IPS DF 6.9 (cell line): ENCODE data around the gene PAQR5.

Experiments
- DNase-seq: peaks from one replicate; pipeline ENCODE4 v3.0.0-alpha.2; 2013; ENCODE audit warnings: low read depth, low spot score
- H3K27ac ChIP-seq: one replicate; pipeline ENCODE4 v1.5.1; 2013; ENCODE audit warnings: low read length, control low read depth
- H3K27me3 ChIP-seq: 2 replicates; pipeline ENCODE4 v1.6.1; 2013; ENCODE audit warnings: mild to moderate bottlenecking, low read length; ENCODE audit not compliant: control insufficient read depth, insufficient read depth
- H3K36me3 ChIP-seq: 2 replicates; pipeline ENCODE4 v1.6.1; 2013; ENCODE audit warnings: low read length; ENCODE audit not compliant: control insufficient read depth, insufficient read depth
- H3K4me1 ChIP-seq: 2 replicates; pipeline ENCODE4 v1.6.1; 2013; ENCODE audit warnings: low read length; ENCODE audit not compliant: control insufficient read depth, insufficient read depth
- H3K4me3 ChIP-seq: 2 replicates; pipeline ENCODE4 v1.5.1; 2013; ENCODE audit warnings: mild to moderate bottlenecking, low read length
- H3K9me3 ChIP-seq: 2 replicates; pipeline ENCODE4 v1.6.1; 2013; ENCODE audit warnings: low read length, inconsistent platforms; ENCODE audit not compliant: control insufficient read depth, insufficient read depth
- WGBS: extraction: QIAGEN DNeasy Blood & Tissue Kit; methylation state at CpG from one replicate; pipeline ENCODE4 v1.1.7; 2013; ENCODE audit warnings: mixed read lengths, missing lambda C conversion rate; ENCODE audit not compliant: insufficient read length, insufficient coverage; 5-methylcytosine and 5-hydroxymethylcytosine counted together

The PAQR5 gene

DNA sequence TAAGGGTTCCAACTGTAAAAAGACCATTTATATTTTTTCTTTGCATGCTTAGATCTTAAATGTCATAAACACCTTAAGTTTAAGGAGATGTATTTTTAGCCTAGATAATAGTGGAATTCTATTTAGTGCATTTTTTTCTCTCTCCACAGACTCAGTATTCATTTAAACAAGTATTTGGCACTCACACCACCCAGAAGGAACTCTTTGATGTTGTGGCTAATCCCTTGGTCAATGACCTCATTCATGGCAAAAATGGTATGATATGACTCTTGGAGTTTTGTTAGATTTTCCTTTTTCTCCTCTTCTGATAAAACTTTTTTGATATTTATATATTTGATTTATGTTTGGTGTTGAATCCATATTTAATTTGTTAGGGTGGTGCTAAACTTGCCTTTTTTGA, 122.8 kb downstream of the PAQR5 start:
- DNase-seq = no peak
- Histone ChIP-seq H3K9me3 (no peaks in the 10 kb centered on the region), H3K36me3 (peaks cover 14% of the 10 kb centered on the region; the same call in 1 of the 2 replicates)

GRCh38 chr15:69422336-69422895, 123.7 kb downstream of the PAQR5 start:
- no peaks in the 10 kb centered on the region for H3K27me3 ChIP-seq
- no peak overlapping the region for H3K27ac ChIP-seq
- no peaks in the 10 kb centered on the region for H3K9me3 ChIP-seq
- WGBS = no CpG with 5 or more reads among the region's 4 CpGs
- no peak overlapping the region for H3K4me3 ChIP-seq
- H3K36me3 ChIP-seq = peaks cover 15% of the 10 kb centered on the region; the same call in 1 of the 2 replicates
- no peak for DNase-seq
- H3K4me1 ChIP-seq = no peaks in the 10 kb centered on the region

More for the DNA sequence above, 122.8 kb downstream of the PAQR5 start:
- Histone ChIP-seq H3K4me3 (no peak overlapping the region), H3K27me3 (no peaks in the 10 kb centered on the region), H3K27ac (no peak overlapping the region), H3K4me1 (no peaks in the 10 kb centered on the region)

DNA sequence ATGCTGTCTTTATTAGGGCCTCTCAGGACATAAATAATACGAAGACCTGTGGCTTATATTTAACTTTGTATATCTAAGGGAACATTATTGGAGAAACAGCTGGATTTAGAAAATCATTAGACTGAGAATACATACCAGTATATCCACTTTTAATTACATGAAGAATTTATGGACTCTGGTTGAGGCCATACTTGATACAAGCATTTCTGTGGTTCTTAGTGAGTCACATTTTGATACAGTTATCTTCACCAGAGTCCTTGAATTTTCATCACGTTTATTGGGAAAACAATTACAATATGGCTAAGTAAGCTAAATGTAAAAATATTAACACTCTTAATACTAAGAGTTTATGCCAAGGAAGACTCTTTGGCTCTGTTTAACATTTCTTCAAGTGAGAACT, 125.3 kb downstream of the PAQR5 start:
- Histone ChIP-seq H3K27ac (no peak overlapping the region), H3K36me3 (peaks cover 15% of the 10 kb centered on the region; the same call in 1 of the 2 replicates), H3K9me3 (no peaks in the 10 kb centered on the region), H3K4me3 (no peak overlapping the region), H3K27me3 (no peaks in the 10 kb centered on the region), H3K4me1 (no peaks in the 10 kb centered on the region)
- no peak for DNase-seq
- WGBS = no CpG with 5 or more reads among the region's 2 CpGs

DNA sequence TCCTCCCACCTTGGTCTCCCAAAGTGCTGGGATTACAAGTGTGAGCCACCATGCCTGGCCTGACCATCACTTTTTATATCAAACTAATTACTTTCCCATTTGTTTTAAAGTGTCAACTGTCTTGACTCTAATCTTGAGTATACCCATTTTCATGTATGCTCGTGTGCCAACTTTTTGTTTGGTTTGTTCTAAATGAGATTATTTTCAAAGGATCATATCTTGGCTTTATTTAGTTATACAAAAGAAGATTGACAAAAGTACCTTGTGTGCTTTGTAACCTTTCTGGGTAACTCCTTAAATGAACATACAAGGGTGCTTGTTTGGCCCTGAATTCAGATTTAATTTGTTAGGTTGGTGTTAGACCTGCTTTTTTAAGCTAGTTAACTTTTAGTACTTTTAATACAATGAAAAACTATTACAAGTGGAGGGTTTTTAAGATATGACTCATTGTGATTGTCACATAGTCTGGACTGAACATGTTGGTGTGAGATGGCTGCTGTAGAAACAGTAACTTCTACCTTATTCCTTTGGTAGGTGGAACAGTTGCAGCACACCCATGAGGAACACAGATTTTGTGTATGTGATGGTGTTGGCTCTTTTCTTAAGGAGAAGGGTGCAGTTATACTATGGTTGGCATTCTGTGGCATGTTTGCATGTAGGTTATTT, 126.2 kb downstream of the PAQR5 start:
- WGBS = no CpG with 5 or more reads among the region's 1 CpG
- Histone ChIP-seq H3K27me3 (no peaks in the 10 kb centered on the region), H3K4me3 (no peak overlapping the region), H3K9me3 (no peaks in the 10 kb centered on the region), H3K27ac (no peak overlapping the region), H3K4me1 (no peaks in the 10 kb centered on the region), H3K36me3 (peaks cover 14% of the 10 kb centered on the region; the same call in 1 of the 2 replicates)
- DNase-seq = no peak

DNA sequence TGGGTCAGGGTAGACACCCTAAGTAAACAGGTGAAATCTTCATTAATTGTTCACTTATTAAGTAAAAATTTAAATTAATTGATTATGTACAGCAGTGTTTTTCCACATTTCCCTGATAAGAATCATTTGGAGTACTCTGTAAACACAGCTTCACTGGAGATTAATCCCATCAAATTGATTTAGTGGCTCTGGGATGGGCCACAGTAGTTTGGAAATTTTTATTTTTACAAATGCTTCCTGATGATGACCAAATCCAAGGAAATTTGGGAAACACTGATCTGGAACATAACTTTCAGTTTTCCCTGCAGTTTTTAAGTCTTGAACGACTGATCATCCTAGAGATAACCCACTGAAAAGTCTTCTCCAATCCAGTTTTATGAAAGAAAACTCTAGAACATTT, 135.1 kb downstream of the PAQR5 start:
- no peak for DNase-seq

DNA sequence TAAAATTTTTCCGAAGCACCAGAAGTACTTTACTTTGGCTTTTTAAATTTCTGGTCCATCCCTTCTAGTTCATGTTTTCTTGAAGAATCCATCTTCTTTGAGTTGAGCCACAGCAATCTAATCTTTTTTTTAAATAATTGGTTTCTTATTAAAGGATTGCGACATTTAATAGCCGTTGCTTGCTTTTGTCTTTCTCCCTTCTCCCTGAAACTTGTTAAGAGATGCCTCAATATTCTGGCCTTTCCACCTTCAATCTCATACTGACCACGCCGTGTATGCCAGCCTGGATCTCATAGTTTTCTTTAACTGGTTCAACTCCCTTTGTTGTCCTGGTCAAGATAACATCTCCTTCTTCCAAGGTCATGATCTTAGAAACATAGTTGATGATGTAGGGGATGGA, 135.5 kb downstream of the PAQR5 start:
- peaks cover 29% of the 10 kb centered on the region; the same call in 1 of the 2 replicates for H3K36me3 ChIP-seq
- no CpG with 5 or more reads among the region's 5 CpGs for WGBS
- no peaks in the 10 kb centered on the region for H3K4me1 ChIP-seq
- no peaks in the 10 kb centered on the region for H3K9me3 ChIP-seq
- no peak for DNase-seq
- H3K27me3 ChIP-seq = no peaks in the 10 kb centered on the region
- no peak overlapping the region for H3K27ac ChIP-seq
- no peak overlapping the region for H3K4me3 ChIP-seq

More for the DNA sequence above, 135.1 kb downstream of the PAQR5 start:
- Histone ChIP-seq H3K4me1 (no peaks in the 10 kb centered on the region), H3K9me3 (no peaks in the 10 kb centered on the region), H3K4me3 (no peak overlapping the region), H3K36me3 (peaks cover 28% of the 10 kb centered on the region; the same call in 1 of the 2 replicates), H3K27ac (no peak overlapping the region), H3K27me3 (no peaks in the 10 kb centered on the region)
- WGBS = no CpG with 5 or more reads among the region's 1 CpG

DNA sequence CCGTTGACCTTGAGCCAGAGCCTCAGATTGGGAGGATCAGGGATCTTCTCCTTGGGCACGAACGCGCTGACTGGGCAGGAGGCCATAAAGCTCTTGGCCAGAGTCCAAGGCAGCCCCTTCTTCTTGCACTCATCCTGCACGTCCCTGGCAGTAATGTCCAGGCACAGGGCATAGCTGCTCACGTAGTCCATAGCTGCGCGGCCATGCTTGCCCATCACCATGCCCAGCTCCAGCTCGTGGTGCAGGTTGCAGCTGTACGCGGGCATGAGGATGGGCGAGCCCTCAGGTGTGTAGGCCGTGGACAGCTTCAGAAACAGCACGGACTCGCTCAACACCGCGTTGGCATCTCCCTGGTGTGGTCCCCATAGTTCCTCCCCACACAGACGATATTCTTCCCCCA, 136.0 kb downstream of the PAQR5 start:
- no peaks in the 10 kb centered on the region for H3K27me3 ChIP-seq
- no CpG with 5 or more reads among the region's 18 CpGs for WGBS
- H3K36me3 ChIP-seq = peaks cover 28% of the 10 kb centered on the region; the same call in 1 of the 2 replicates
- no peaks in the 10 kb centered on the region for H3K4me1 ChIP-seq
- H3K4me3 ChIP-seq = no peak overlapping the region
- H3K27ac ChIP-seq = no peak overlapping the region
- H3K9me3 ChIP-seq = no peaks in the 10 kb centered on the region
- DNase-seq = no peak

GRCh38 chr15:69435985-69436384, 137.3 kb downstream of the PAQR5 start:
- DNase-seq = no peak
- no CpG with 5 or more reads among the region's 4 CpGs for WGBS
- H3K36me3 ChIP-seq = peaks cover 28% of the 10 kb centered on the region; the same call in 1 of the 2 replicates

DNA sequence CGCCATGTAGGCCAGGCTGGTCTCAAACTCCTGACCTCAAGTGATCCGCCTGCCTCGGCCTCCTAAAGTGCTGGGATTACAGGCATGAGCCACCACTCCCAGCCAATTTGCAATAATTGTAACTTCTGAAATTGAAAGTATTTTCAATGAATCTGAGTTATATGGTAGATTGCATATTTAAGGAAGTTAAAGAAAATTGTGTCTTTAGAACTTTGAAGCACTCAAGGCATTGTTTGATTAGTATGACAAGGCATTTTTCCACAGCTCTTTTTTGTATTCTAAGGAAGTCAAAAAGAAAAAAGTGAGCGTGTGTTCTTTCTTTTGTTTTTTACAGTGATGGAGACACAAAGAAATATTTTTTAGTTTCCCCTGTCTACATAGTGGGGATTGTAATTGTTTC, 138.2 kb downstream of the PAQR5 start:
- H3K9me3 ChIP-seq = no peaks in the 10 kb centered on the region; the same call in 1 of the 2 replicates
- H3K36me3 ChIP-seq = peaks cover 29% of the 10 kb centered on the region
- H3K4me1 ChIP-seq = no peaks in the 10 kb centered on the region
- no CpG with 5 or more reads among the region's 4 CpGs for WGBS
- no peak overlapping the region for H3K4me3 ChIP-seq
- no peak for DNase-seq
- no peak overlapping the region for H3K27ac ChIP-seq
- no peaks in the 10 kb centered on the region for H3K27me3 ChIP-seq

More at GRCh38 chr15:69435985-69436384, 137.3 kb downstream of the PAQR5 start:
- H3K9me3 ChIP-seq = no peaks in the 10 kb centered on the region; the same call in 1 of the 2 replicates
- H3K27ac ChIP-seq = no peak overlapping the region
- H3K4me3 ChIP-seq = no peak overlapping the region
- no peaks in the 10 kb centered on the region for H3K27me3 ChIP-seq
- H3K4me1 ChIP-seq = no peaks in the 10 kb centered on the region

- no CpG with 5 or more reads among the region's 4 CpGs for WGBS
- no peaks in the 10 kb centered on the region; the same call in 1 of the 2 replicates for H3K9me3 ChIP-seq
These were observed 140.9 kb downstream of the PAQR5 start for GRCh38 chr15:69439623-69440022.

More at GRCh38 chr15:69439623-69440022, 140.9 kb downstream of the PAQR5 start:
- Histone ChIP-seq H3K4me3 (no peak overlapping the region), H3K27ac (no peak overlapping the region), H3K4me1 (no peaks in the 10 kb centered on the region), H3K36me3 (peaks cover 24% of the 10 kb centered on the region), H3K27me3 (no peaks in the 10 kb centered on the region)
- no peak for DNase-seq
